OCI-LY7 (cell line): ENCODE results near the gene EXTL2.

Experiments
- CTCF ChIP-seq: fragments of 200-600 bp; sonication (generic); conservative IDR thresholded peaks from 2 replicates; pipeline ENCODE4 v1.5.1; 2014; ENCODE audit warnings: mild to moderate bottlenecking, antibody characterized with exemption, low read length, moderate library complexity, mixed read lengths
- EZH2phosphoT487 ChIP-seq: fragments of 200-600 bp; sonication (generic); IDR thresholded peaks from 2 replicates; pipeline ENCODE4 v1.6.1; 2018; ENCODE audit warnings: low read depth, borderline replicate concordance, mild to moderate bottlenecking, mixed run types, antibody characterized with exemption, low read length, moderate library complexity, mixed read lengths

GRCh38 chr1:100894603-100895539 is at the start of gene EXTL2:
- TF ChIP-seq CTCF (no peak), EZH2phosphoT487 (no peak)
